HAP-1 (cell line): ENCODE measurements around the gene FEM1A.
"Not testable (repeated sequence)": the region's sequence is repeated elsewhere in the genome, so short reads cannot be mapped to it uniquely, and the experiment has no call there.

Source experiments
- DNase-seq, 2 experiments: peaks; one replicate each; pipeline ENCODE4 v3.0.0-alpha.2; 2016 to 2020; ENCODE audit warnings: low spot score in 2 of 2
- H3K27me3 ChIP-seq: fragments of 250-450 bp; sonication (Bioruptor Pico); 2 replicates; pipeline ENCODE4 v1.5.1; 2020; ENCODE audit warnings: low read depth, mild to moderate bottlenecking, moderate library complexity
- H3K36me3 ChIP-seq: fragments of 250-450 bp; sonication (Bioruptor Pico); replicated peaks from 2 replicates; pipeline ENCODE4 v1.5.1; 2020; ENCODE audit warnings: mild to moderate bottlenecking
- H3K4me1 ChIP-seq: fragments of 250-450 bp; sonication (Bioruptor Pico); 2 replicates; pipeline ENCODE4 v1.5.1; 2020; ENCODE audit warnings: mild to moderate bottlenecking
- H3K4me3 ChIP-seq: fragments of 250-450 bp; sonication (Bioruptor Pico); 2 replicates; pipeline ENCODE4 v1.5.1; 2020; ENCODE audit warnings: mild to moderate bottlenecking, moderate library complexity
- H3K9me3 ChIP-seq: fragments of 250-450 bp; sonication (Bioruptor Pico); 2 replicates; pipeline ENCODE4 v1.5.1; 2020; ENCODE audit warnings: mild to moderate bottlenecking, moderate library complexity
- in situ Hi-C: fragments of 300-500 bp; cut with MboI; formaldehyde crosslinking; loops from 3 replicates; pipeline ENCODE4 v1.14.3; 2020; ENCODE audit warnings: low sequenced_read_pairs, inconsistent platforms, mixed read lengths

FEM1A gene

DNA sequence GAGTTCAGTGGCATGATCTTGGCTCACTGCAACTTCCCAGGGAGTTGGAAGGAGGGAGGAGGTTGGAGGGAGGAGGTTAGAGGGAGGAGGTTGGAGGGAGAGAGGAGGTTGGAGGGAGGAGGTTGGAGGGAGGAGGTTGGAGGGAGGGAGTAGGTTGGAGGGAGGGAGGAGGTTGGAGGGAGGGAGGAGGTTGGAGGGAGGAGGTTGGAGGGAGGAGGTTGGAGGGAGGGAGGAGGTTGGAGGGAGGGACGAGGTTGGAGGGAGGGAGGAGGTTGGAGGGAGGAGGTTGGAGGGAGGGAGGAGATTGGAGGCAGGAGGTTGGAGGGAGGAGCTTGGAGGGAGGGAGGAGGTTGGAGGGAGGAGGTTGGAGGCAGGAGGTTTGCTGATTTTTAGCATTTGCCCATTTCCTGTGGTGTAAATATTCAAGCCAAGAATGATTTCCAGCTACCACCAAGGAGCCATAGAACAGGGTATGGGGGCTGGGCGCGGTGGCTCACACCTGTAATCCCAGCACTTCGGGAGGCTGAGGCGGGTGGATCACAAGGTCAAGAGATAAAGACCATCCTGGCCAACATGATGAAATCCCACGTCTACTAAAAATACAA is 5.0 kb upstream of the FEM1A start:
- in situ Hi-C loops, H3K27me3 ChIP-seq, H3K4me1 ChIP-seq, H3K4me3 ChIP-seq, H3K9me3 ChIP-seq, DNase-seq, H3K36me3 ChIP-seq: not testable (repeated sequence)

GRCh38 chr19:4792019-4792865 is 708 bp downstream of the FEM1A start:
- H3K27me3 ChIP-seq, DNase-seq, H3K4me1 ChIP-seq, H3K9me3 ChIP-seq: not testable (repeated sequence)
- in situ Hi-C loops, result loop anchor here (5.0 kb wide), 1 partner anchor 60 kb away; no protein-coding TSS in a partner anchor
- H3K36me3 ChIP-seq, result peaks cover 23% of the 10 kb centered on the region
- H3K4me3 ChIP-seq, result peak overlapping the region; percentile 97

GRCh38 chr19:4792866-4793195 is 1.3 kb downstream of the FEM1A start:
- Histone ChIP-seq H3K4me3 (peak overlapping the region; percentile 97), H3K36me3 (peaks cover 23% of the 10 kb centered on the region)
- not testable (repeated sequence) for H3K27me3 ChIP-seq, H3K4me1 ChIP-seq, DNase-seq, H3K9me3 ChIP-seq
- in situ Hi-C loops, result loop anchor here (5.0 kb wide), 1 partner anchor 61 kb away; no protein-coding TSS in a partner anchor

DNA sequence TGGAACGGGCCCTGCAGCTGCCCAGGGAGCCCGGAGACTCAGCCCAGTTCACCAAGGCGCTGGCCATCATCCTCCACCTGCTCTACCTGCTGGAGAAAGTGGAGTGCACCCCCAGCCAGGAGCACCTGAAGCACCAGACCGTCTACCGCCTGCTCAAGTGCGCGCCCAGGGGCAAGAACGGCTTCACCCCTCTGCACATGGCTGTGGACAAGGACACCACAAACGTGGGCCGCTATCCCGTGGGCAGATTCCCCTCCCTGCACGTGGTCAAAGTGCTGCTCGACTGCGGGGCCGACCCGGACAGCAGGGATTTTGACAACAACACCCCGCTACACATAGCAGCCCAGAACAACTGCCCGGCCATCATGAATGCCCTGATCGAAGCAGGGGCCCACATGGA is 1.7 kb downstream of the FEM1A start:
- DNase-seq, H3K4me3 ChIP-seq, H3K4me1 ChIP-seq, H3K9me3 ChIP-seq, H3K27me3 ChIP-seq: not testable (repeated sequence)
- in situ Hi-C loops, result loop anchor here (5.0 kb wide), 1 partner anchor 61 kb away; no protein-coding TSS in a partner anchor
- H3K36me3 ChIP-seq, result peaks cover 23% of the 10 kb centered on the region

DNA sequence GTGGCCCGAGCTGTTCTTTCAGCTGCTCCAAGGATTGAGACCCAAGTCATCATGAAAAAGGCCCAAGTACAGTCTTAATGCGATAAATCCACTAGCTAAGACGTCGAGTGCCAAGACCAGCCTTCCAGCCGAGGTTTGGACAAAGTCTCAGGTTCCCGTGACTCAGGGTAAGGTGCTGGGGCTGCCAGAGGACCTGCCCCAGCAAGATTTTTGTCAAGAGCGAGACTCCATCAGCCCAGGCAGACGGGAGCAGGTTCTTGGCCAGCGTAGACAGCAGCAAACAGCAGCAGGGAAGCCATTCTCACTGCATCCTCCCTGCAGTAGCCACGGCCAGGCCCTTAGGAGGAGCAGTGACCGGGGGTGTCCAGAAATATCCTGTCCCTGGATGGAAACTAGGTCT is 3.4 kb downstream of the FEM1A start:
- Histone ChIP-seq H3K4me3 (no peak overlapping the region), H3K27me3 (no peaks in the 10 kb centered on the region), H3K36me3 (peaks cover 23% of the 10 kb centered on the region), H3K9me3 (no peaks in the 10 kb centered on the region), H3K4me1 (no peaks in the 10 kb centered on the region; the same call in 1 of the 2 replicates)
- no peak for DNase-seq
- in situ Hi-C loops, result loop anchor here (5.0 kb wide), 1 partner anchor 63 kb away; no protein-coding TSS in a partner anchor

GRCh38 chr19:4795400-4795799 is 3.9 kb downstream of the FEM1A start:
- Histone ChIP-seq H3K4me1 (no peaks in the 10 kb centered on the region; the same call in 1 of the 2 replicates), H3K4me3 (no peak overlapping the region), H3K36me3 (peaks cover 23% of the 10 kb centered on the region), H3K9me3 (no peaks in the 10 kb centered on the region), H3K27me3 (no peaks in the 10 kb centered on the region)
- in situ Hi-C loops, result no loop called here
- DNase-seq, result no peak

DNA sequence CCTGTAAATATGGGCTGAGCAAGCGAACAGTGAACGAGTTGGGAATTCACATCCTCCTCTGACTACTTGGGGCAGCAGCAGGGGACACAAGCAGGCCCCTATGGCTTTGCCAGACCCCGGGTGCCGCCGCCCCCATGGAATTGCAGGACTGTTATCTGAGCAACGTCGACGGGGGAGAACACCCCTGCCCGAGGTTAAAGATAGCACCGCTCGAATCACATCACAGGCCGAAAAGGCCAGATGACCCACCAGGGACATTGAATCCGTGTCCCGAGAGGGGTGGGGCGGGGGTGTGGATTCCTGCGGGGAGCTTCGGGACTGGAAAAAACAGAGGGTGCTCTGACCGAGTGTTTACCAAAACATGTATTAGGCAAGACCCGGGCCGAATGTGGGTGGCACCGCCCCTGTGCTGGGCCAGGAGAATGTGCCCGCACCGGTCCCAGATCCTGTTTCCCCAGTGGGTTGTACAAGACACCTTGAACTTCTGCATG is 9.1 kb downstream of the FEM1A start:
- H3K4me3 ChIP-seq, result no peak overlapping the region
- H3K4me1 ChIP-seq, result no peaks in the 10 kb centered on the region
- DNase-seq, result no peak
- no peaks in the 10 kb centered on the region for H3K9me3 ChIP-seq
- no peaks in the 10 kb centered on the region for H3K27me3 ChIP-seq
- H3K36me3 ChIP-seq, result peaks cover 10% of the 10 kb centered on the region
- in situ Hi-C loops, result loop anchor here (10.0 kb wide), 1 partner anchor 226 kb away; no protein-coding TSS in a partner anchor

- Histone ChIP-seq H3K36me3 (peaks cover 7% of the 10 kb centered on the region), H3K27me3 (no peaks in the 10 kb centered on the region), H3K4me3 (no peak overlapping the region), H3K4me1 (no peaks in the 10 kb centered on the region), H3K9me3 (no peaks in the 10 kb centered on the region)
- no peak for DNase-seq
- in situ Hi-C loops, result loop anchor here (10.0 kb wide), 1 partner anchor 226 kb away; no protein-coding TSS in a partner anchor
Measured at GRCh38 chr19:4801085-4801619, 9.6 kb downstream of the FEM1A start.

DNA sequence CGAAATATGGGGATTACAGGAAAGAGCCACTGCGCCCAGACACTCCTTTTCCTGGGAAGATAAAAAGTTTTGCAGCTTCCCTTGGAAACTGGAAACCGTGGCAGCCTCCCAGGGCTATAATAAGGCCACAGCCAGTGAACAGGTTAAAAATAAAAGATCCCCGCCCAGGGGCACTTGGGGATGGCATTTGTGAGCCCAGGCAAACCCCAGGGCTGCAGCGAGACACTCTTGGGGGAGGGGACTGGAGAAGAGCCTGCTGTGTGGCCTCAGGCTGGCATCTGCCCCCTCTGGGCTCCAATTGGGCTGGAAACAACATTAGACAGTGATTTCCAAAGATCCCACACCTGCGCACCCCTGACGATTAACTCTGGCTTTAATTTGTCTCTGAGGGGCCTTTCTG is 11.2 kb downstream of the FEM1A start:
- Histone ChIP-seq H3K4me3 (no peak overlapping the region), H3K9me3 (no peaks in the 10 kb centered on the region), H3K4me1 (no peaks in the 10 kb centered on the region), H3K27me3 (no peaks in the 10 kb centered on the region), H3K36me3 (no peaks in the 10 kb centered on the region)
- DNase-seq, result no peak
- in situ Hi-C loops, result loop anchor here (10.0 kb wide), 1 partner anchor 228 kb away; no protein-coding TSS in a partner anchor

DNA sequence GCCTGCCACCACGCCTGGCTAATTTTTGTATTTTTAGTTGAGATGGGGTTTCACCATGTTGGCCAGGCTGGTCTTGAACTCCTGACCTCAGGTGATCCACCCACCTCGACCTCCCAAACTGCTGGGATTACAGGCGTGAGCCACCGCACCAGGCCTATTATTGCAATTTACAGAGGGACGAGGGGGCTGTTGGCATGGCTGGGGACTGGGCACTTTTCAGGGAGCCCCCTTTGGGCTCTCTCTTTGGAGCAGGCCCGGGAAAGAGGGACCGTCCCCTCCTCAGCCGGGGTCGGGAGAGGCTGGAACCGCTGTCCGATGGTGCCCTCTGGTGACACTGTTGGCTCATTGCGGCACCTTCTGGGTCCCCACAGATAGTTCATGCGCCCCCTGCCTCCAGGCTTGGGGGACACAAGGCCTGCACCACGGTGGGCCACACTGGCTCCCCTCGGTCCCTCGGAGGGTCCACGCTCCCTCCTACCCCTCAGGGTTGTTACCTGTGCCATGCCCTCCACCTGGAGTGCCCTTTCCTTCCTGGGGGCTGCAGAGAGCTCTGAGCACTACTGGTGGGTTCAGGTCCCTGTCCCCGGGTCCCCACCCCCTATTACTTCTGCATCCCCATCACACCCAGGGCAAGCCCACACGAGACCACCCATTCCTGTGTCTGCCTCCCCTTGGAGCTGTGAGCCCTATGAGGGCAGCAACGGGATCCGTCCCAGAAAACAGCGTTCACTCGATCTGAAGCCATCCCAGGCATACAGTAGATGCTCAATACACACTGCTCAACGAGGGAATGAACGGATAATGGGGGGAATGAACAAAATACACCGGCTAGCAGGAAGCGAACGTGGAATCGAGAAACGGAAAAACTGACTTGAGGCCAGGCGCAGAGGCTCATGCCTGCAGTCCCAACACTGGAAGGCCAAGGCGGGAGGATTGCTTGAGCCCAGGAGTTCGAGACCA is 12.5 kb downstream of the FEM1A start:
- DNase-seq, result peak; percentile 58 to 87
- Histone ChIP-seq H3K4me1 (no peaks in the 10 kb centered on the region), H3K36me3 (no peaks in the 10 kb centered on the region), H3K27me3 (no peaks in the 10 kb centered on the region), H3K4me3 (no peak overlapping the region), H3K9me3 (no peaks in the 10 kb centered on the region)
- in situ Hi-C loops, result loop anchor here (10.0 kb wide), 1 partner anchor 229 kb away; no protein-coding TSS in a partner anchor

GRCh38 chr19:4805140-4805539 is 13.6 kb downstream of the FEM1A start:
- not testable (repeated sequence) for H3K4me1 ChIP-seq, H3K36me3 ChIP-seq, H3K27me3 ChIP-seq, H3K4me3 ChIP-seq, DNase-seq, H3K9me3 ChIP-seq
- in situ Hi-C loops, result loop anchor here (5.0 to 10.0 kb wide), 2 partner anchors 227 to 230 kb away; no protein-coding TSS in a partner anchor

DNA sequence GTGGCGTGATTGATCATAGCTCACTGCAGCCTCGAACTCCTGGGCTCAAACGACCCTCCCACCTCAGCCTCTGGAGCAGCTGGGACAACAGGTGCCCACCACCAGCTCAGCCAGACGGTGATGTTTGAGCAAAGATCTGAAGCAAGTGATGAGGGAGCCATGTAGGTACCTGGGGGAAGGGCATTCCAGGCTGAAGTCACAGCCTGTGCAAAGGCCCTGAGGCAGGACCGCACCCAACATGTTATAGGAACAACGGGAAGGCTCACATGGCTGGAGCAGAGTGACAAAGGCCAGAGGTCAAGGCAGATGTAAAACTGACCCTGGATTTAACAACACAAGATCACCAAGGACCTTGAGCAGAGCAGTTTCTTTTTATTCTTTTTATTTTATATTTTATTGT is 14.8 kb downstream of the FEM1A start:
- in situ Hi-C loops, result loop anchor here (5.0 to 10.0 kb wide), 2 partner anchors 226 to 232 kb away; no protein-coding TSS in a partner anchor
- H3K27me3 ChIP-seq, result no peaks in the 10 kb centered on the region
- H3K4me1 ChIP-seq, result no peaks in the 10 kb centered on the region
- H3K4me3 ChIP-seq, result no peak overlapping the region
- DNase-seq, result no peak
- H3K9me3 ChIP-seq, result no peaks in the 10 kb centered on the region
- H3K36me3 ChIP-seq, result no peaks in the 10 kb centered on the region

DNA sequence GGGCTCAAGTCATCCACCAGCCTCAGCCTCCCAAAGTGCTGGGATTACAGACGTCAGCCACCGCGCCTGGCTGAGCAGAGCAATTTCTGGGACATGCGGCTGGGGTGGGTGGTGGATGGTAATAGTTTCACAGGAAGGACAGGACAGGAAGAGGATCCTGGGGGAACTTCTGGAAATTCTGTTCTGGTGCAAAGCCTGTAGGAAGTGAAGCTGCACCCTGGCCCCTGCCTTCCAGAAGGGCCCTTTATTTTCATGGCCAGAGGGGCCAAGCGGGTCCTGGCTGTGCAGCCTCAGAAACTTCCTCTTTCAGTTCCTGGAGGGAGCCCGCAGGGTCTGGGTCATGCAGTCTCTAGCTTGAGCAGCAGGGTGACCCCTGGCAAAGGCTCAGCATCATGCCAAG is 15.7 kb downstream of the FEM1A start:
- DNase-seq, result no peak
- in situ Hi-C loops, result loop anchor here (5.0 to 10.0 kb wide), 2 partner anchors 225 to 232 kb away; no protein-coding TSS in a partner anchor
- Histone ChIP-seq H3K27me3 (no peaks in the 10 kb centered on the region), H3K4me3 (no peak overlapping the region), H3K9me3 (no peaks in the 10 kb centered on the region), H3K36me3 (no peaks in the 10 kb centered on the region), H3K4me1 (no peaks in the 10 kb centered on the region)
